D721Med (cell line): Measurements from ENCODE around the gene CCDC38.
A peak's percentile ranks its signal among the peaks of the same experiment; 100 is the strongest.

Source experiments
- DNase-seq: peaks from one replicate; pipeline ENCODE4 v3.0.0; 2011; ENCODE audit warnings: low spot score; ENCODE audit not compliant: insufficient read length
- FAIRE-seq: peaks from 2 replicates; lab custom pipeline; 2011; peaks lifted over from hg19 to GRCh38; lab: Jason Lieb, UNC
- CTCF ChIP-seq: IDR thresholded peaks from 2 replicates; pipeline ENCODE4 v1.5.1; 2012; ENCODE audit warnings: mild to moderate bottlenecking, control low read depth; ENCODE audit not compliant: insufficient read depth; ENCODE audit errors: missing control alignments

The CCDC38 gene

GRCh38 chr12:95949477-95950206, 7.2 kb upstream of the CCDC38 start:
- no peak for TF ChIP-seq CTCF
- no peak for DNase-seq
- peak; percentile 81 for FAIRE-seq

- DNase-seq = no peak
- FAIRE-seq = no peak
- no peak for TF ChIP-seq CTCF
Observed at GRCh38 chr12:95944108-95944704, 1.8 kb upstream of the CCDC38 start.

- DNase-seq (no peak), FAIRE-seq (no peak)
- no peak for TF ChIP-seq CTCF
Observed at GRCh38 chr12:95943330-95943842, 972 bp upstream of the CCDC38 start, which contains the start of gene AMDHD1. Gene AMDHD1 (plus strand): TSS chr12:95943331. CDS start chr12:95943399, 68 bp downstream.

GRCh38 chr12:95942101-95942523, 302 bp downstream of the CCDC38 start:
- FAIRE-seq = no peak
- no peak for TF ChIP-seq CTCF

GRCh38 chr12:95940514-95940913, 1.9 kb downstream of the CCDC38 start:
- DNase-seq = no peak
- FAIRE-seq = no peak
- no peak for TF ChIP-seq CTCF

More at GRCh38 chr12:95942101-95942523, 302 bp downstream of the CCDC38 start:
- no peak for DNase-seq

- no peak for DNase-seq
- TF ChIP-seq CTCF = no peak
- no peak for FAIRE-seq
Observed at GRCh38 chr12:95922231-95922630, 20.2 kb downstream of the CCDC38 start.
